Measurements from ENCODE around the gene ONECUT2.

The ONECUT2 gene

DNA sequence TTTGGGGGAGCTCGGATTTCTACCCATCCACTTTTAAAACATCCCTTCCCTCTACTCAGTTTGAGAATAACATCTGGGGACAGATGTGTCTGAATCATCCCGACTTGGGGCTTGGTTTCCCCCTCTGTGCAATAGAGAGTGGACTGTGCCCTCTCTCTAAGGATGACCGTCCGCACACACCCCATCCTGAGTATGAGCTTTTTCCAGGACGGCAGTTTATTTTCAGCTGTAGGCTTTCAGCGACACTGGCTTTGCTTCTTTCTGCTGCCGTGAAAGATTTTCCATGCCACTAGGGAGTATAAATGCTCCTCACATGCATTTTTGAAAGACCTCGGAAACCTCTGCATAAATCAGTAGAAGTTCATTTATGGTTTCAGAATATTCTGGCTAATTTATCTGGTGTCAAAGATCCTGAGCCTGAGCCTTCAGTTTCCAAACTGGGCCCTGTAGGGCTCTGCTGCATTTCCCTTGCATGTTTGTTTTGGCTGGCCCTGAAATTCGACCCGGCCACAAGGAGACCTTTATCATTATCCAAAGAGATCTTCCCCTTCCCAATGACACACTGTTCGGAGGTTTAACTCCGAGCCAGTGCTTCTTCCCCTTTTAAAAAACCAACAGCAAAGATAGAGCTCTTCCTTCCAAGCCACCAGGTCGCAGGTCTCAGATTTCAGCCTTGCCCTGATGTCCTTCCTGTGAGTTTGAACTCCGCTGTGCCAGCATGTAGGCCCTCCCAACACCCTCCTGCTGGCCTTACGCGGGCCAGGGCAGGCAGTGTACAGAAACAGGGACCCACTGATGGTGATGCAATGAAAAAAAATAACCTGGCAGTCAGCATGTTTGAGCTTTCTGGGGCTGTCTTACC, 98.1 kb downstream of the ONECUT2 start:
- Histone ChIP-seq H3K9me3 (replicated peaks; ENCODE audit: insufficient read depth, low read length) (no peaks in the 10 kb centered on the region), H3K27ac (ENCODE audit: low read length) (no peak overlapping the region), H3K79me2 (ENCODE audit: low read length) (no peaks in the 10 kb centered on the region), H3K27me3 (replicated peaks; ENCODE audit: insufficient read depth, low read length) (no peaks in the 10 kb centered on the region), H3F3A (ENCODE audit: insufficient read depth, low read length) (no peaks in the 10 kb centered on the region), H3K4me2 (ENCODE audit: low read depth, low read length) (no peak overlapping the region), H3K36me3 (replicated peaks; ENCODE audit: insufficient read depth, low read length) (no peaks in the 10 kb centered on the region), H3K4me3 (ENCODE audit: low read length) (no peak overlapping the region), H3K9ac (ENCODE audit: low read length) (no peak overlapping the region), H4K20me1 (ENCODE audit: insufficient read depth, low read length) (no peaks in the 10 kb centered on the region), H3K9me2 (replicated peaks; ENCODE audit: insufficient read depth, low read length) (no peaks in the 10 kb centered on the region), H3K4me1 (ENCODE audit: low read length) (no peaks in the 10 kb centered on the region), H2AFZ (ENCODE audit: low read length) (no peak overlapping the region)
- TF ChIP-seq EZH2 (optimal IDR thresholded peaks at IDR 0.05; ENCODE audit: low read depth, low read length) (no peak), EZH2phosphoT487 (IDR thresholded peaks at IDR 0.05; ENCODE audit: low read length) (no peak)
- TF ChIP-seq, protein P1, sequence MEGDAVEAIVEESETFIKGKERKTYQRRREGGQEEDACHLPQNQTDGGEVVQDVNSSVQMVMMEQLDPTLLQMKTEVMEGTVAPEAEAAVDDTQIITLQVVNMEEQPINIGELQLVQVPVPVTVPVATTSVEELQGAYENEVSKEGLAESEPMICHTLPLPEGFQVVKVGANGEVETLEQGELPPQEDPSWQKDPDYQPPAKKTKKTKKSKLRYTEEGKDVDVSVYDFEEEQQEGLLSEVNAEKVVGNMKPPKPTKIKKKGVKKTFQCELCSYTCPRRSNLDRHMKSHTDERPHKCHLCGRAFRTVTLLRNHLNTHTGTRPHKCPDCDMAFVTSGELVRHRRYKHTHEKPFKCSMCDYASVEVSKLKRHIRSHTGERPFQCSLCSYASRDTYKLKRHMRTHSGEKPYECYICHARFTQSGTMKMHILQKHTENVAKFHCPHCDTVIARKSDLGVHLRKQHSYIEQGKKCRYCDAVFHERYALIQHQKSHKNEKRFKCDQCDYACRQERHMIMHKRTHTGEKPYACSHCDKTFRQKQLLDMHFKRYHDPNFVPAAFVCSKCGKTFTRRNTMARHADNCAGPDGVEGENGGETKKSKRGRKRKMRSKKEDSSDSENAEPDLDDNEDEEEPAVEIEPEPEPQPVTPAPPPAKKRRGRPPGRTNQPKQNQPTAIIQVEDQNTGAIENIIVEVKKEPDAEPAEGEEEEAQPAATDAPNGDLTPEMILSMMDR (IDR thresholded peaks at IDR 0.05; ENCODE audit: low read length), result no peak
- no peak for DNase-seq

DNA sequence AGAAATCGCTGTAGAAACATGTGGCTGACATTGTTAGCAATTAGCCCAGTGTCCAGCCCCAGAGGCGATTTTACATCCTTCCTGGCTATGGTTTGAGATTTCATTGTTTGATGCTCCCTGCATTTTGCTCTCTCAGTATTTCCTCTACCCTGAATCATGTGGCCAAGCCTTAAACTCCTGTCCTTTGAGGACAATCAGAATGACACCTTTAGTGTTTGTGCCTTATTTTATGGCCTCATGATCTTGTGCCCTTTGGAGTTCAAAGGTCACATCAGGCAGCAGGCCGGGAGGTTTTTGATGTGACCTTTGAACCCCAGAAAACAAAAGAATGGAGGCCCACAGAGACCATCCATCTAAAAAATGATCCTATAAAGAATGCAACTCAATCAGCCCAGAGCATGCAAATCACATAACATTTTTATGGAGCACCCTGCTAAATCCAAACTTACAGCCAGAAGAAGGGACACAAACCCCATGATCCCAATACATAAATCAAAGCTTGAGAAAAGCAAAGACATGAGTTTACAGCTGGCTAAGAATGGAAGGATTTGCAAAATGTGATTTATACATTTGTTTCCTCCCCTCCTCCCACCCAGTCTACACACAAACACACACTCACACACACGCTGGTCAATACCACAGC, 98.8 kb downstream of the ONECUT2 start:
- Histone ChIP-seq H3K27me3 (replicated peaks; ENCODE audit: insufficient read depth, low read length) (no peaks in the 10 kb centered on the region), H3K9me3 (replicated peaks; ENCODE audit: insufficient read depth, low read length) (no peaks in the 10 kb centered on the region), H3K79me2 (ENCODE audit: low read length) (no peaks in the 10 kb centered on the region), H4K20me1 (ENCODE audit: insufficient read depth, low read length) (no peaks in the 10 kb centered on the region), H3K9me2 (replicated peaks; ENCODE audit: insufficient read depth, low read length) (no peaks in the 10 kb centered on the region), H3K27ac (ENCODE audit: low read length) (no peak overlapping the region), H3K4me2 (ENCODE audit: low read depth, low read length) (no peak overlapping the region), H3K4me3 (ENCODE audit: low read length) (no peak overlapping the region), H3K36me3 (replicated peaks; ENCODE audit: insufficient read depth, low read length) (no peaks in the 10 kb centered on the region), H3K9ac (ENCODE audit: low read length) (no peak overlapping the region), H3F3A (ENCODE audit: insufficient read depth, low read length) (no peaks in the 10 kb centered on the region), H2AFZ (ENCODE audit: low read length) (no peak overlapping the region), H3K4me1 (ENCODE audit: low read length) (no peaks in the 10 kb centered on the region)
- TF ChIP-seq EZH2phosphoT487 (IDR thresholded peaks at IDR 0.05; ENCODE audit: low read length) (no peak), EZH2 (optimal IDR thresholded peaks at IDR 0.05; ENCODE audit: low read depth, low read length) (no peak)
- TF ChIP-seq, protein P1 (IDR thresholded peaks at IDR 0.05; ENCODE audit: low read length), result no peak
- no peak for DNase-seq

DNA sequence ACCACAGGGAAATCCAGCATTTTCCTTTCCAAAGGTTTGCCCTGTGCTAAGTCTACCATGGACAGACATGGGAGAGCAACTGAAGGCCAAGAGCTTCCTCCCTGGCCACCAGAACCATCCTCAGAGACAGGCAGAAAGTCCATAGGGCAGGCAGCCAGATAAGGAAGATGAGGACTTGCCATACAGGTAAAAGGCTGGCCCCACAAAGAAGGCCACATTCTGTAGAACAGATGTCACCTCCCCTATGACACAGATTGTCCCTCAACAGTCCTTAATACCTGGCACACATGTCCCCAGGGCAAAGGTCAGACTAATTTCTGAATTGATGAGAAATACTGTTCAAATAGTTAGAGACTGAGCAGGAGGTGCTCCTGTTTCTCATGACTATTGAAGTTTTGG, 99.3 kb downstream of the ONECUT2 start:
- no peaks in the 10 kb centered on the region for H3K9me2 ChIP-seq (replicated peaks; ENCODE audit: insufficient read depth, low read length)
- H3K4me3 ChIP-seq (ENCODE audit: low read length), result no peak overlapping the region
- no peak overlapping the region for H2AFZ ChIP-seq (ENCODE audit: low read length)
- no peak overlapping the region for H3K4me2 ChIP-seq (ENCODE audit: low read depth, low read length)
- no peaks in the 10 kb centered on the region for H3K27me3 ChIP-seq (replicated peaks; ENCODE audit: insufficient read depth, low read length)
- H3F3A ChIP-seq (ENCODE audit: insufficient read depth, low read length), result no peaks in the 10 kb centered on the region
- H3K79me2 ChIP-seq (ENCODE audit: low read length), result no peaks in the 10 kb centered on the region
- no peak for DNase-seq
- H3K27ac ChIP-seq (ENCODE audit: low read length), result no peak overlapping the region
- H3K4me1 ChIP-seq (ENCODE audit: low read length), result no peaks in the 10 kb centered on the region
- H3K36me3 ChIP-seq (replicated peaks; ENCODE audit: insufficient read depth, low read length), result no peaks in the 10 kb centered on the region
- H3K9ac ChIP-seq (ENCODE audit: low read length), result no peak overlapping the region
- TF ChIP-seq, protein P1 (IDR thresholded peaks at IDR 0.05; ENCODE audit: low read length), result no peak
- no peak for TF ChIP-seq EZH2phosphoT487 (IDR thresholded peaks at IDR 0.05; ENCODE audit: low read length)
- no peak for TF ChIP-seq EZH2 (optimal IDR thresholded peaks at IDR 0.05; ENCODE audit: low read depth, low read length)
- no peaks in the 10 kb centered on the region for H4K20me1 ChIP-seq (ENCODE audit: insufficient read depth, low read length)
- no peaks in the 10 kb centered on the region for H3K9me3 ChIP-seq (replicated peaks; ENCODE audit: insufficient read depth, low read length)

Data from MM.1S (cell line).